Measurements from ENCODE around the gene C2orf92. TPM values are rescaled to one million over a fixed set of nuclear protein-coding genes. Genes with fewer than 3 reads are reported as not detected.

The C2orf92 gene
- total and polyA plus RNA-seq, 5 donors: 3.8 to 8.3 (median 5.1) TPM

GRCh38 chr2:97715951-97716694 is 46.6 kb downstream of the C2orf92 start:
- 87% methylated on average over 9 of the region's 9 CpGs for WGBS
- no peaks in the 10 kb centered on the region for H3K27me3 ChIP-seq (ENCODE audit: control insufficient read depth, insufficient read depth)
- intact Hi-C loops (cut with DNase I): no loop called here
- ATAC-seq: no peak
- H3K4me1 ChIP-seq (ENCODE audit: control insufficient read depth, insufficient read depth, low read length): no peaks in the 10 kb centered on the region
- no peak overlapping the region for H3K4me3 ChIP-seq (ENCODE audit: low read length)
- DNase-seq: peak in 1 of 3 donors; percentile 17
- H3K9me3 ChIP-seq (ENCODE audit: control insufficient read depth, low read length): no peaks in the 10 kb centered on the region
- no peak overlapping the region for H3K27ac ChIP-seq (ENCODE audit: low read length)

- Histone ChIP-seq H3K27ac (ENCODE audit: low read length) (no peak overlapping the region), H3K9me3 (ENCODE audit: control insufficient read depth, low read length) (no peaks in the 10 kb centered on the region), H3K27me3 (ENCODE audit: control insufficient read depth, insufficient read depth) (no peaks in the 10 kb centered on the region), H3K4me1 (ENCODE audit: control insufficient read depth, insufficient read depth, low read length) (no peaks in the 10 kb centered on the region), H3K4me3 (ENCODE audit: low read length) (no peak overlapping the region)
- 87% methylated on average over 21 of the region's 21 CpGs for WGBS
- DNase-seq (no peak), ATAC-seq (no peak)
- intact Hi-C loops (cut with DNase I): no loop called here
Measured at GRCh38 chr2:97716695-97717612, 47.4 kb downstream of the C2orf92 start.

DNA sequence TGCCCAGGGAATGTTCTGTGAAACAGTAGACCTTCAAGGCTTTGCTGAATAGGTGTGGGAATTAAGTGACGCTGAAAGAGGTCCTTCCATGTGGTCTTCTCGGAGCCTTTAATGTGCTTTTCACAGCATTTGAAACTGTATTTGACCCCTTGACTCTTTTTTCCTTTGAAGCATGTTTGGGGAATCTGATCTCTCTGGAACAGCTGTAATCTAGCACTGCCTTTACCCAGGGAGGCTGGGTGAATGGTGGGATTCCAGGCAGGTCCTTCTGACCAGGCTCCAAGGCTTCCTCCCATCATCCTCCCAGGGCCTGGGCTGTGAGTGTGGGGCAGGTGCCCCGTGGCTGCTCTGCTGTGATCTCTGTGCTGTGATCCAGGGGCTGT is 48.1 kb downstream of the C2orf92 start:
- H3K4me1 ChIP-seq (ENCODE audit: control insufficient read depth, insufficient read depth, low read length): no peaks in the 10 kb centered on the region
- H3K27me3 ChIP-seq (ENCODE audit: control insufficient read depth, insufficient read depth): no peaks in the 10 kb centered on the region
- 80% methylated on average over 3 of the region's 3 CpGs for WGBS
- intact Hi-C loops (cut with DNase I): no loop called here
- H3K4me3 ChIP-seq (ENCODE audit: low read length): no peak overlapping the region
- DNase-seq (no peak), ATAC-seq (no peak)
- H3K27ac ChIP-seq (ENCODE audit: low read length): no peak overlapping the region
- no peaks in the 10 kb centered on the region for H3K9me3 ChIP-seq (ENCODE audit: control insufficient read depth, low read length)

- no peak overlapping the region for H3K4me3 ChIP-seq (ENCODE audit: low read length)
- H3K9me3 ChIP-seq (ENCODE audit: control insufficient read depth, low read length): no peaks in the 10 kb centered on the region
- no peak overlapping the region for H3K27ac ChIP-seq (ENCODE audit: low read length)
- ATAC-seq (no peak), DNase-seq (no peak)
- H3K27me3 ChIP-seq (ENCODE audit: control insufficient read depth, insufficient read depth): no peaks in the 10 kb centered on the region
- intact Hi-C loops (cut with DNase I): no loop called here
- WGBS: 77% methylated on average over 21 of the region's 21 CpGs
- H3K4me1 ChIP-seq (ENCODE audit: control insufficient read depth, insufficient read depth, low read length): no peaks in the 10 kb centered on the region
Measured at GRCh38 chr2:97718051-97718882, 48.8 kb downstream of the C2orf92 start.

GRCh38 chr2:97718942-97719341 is 49.4 kb downstream of the C2orf92 start:
- no peak overlapping the region for H3K4me3 ChIP-seq (ENCODE audit: low read length)
- DNase-seq (no peak), ATAC-seq (no peak)
- no peak overlapping the region for H3K27ac ChIP-seq (ENCODE audit: low read length)
- intact Hi-C loops (cut with DNase I): no loop called here
- no peaks in the 10 kb centered on the region for H3K9me3 ChIP-seq (ENCODE audit: control insufficient read depth, low read length)
- no peaks in the 10 kb centered on the region for H3K27me3 ChIP-seq (ENCODE audit: control insufficient read depth, insufficient read depth)
- H3K4me1 ChIP-seq (ENCODE audit: control insufficient read depth, insufficient read depth, low read length): no peaks in the 10 kb centered on the region
- WGBS: 72% methylated on average over 3 of the region's 3 CpGs

DNA sequence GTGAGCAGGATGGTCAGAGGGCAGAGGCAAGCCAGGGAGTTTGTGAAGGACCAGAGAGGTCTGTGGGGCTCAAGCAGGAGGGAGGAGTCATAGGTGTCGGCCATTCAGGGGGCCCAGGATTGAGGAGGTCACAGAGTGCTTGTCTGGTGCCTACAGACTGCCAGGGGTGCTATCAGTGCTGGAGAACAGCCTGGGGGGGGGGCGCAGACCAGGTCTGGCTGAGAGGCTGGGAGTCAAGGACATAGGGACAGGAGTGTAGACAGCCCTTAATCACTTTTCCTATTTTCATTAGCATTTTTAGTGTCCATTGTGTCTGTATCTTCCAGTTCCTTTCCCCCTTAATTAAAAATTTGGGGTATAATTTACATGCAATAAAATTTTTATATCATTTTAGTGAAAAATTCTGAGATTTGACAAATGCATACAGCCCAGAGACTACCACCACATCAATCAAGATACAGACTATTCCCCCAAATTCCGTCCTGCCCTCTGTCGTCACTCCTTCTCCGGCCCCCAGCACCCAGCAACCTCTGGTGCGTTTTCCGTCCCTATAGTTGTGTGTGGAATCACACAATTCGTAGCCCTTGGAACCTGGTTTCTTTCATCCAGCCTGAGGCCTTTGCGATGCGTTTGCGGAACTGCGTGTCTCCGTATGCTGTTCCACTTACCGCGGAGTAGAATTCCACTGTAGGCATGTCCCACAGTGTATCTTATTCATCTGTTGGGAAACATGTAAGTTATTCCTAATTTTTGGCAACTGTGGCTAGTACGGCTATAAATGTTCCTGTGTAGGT is 50.0 kb downstream of the C2orf92 start:
- ATAC-seq: no peak
- 94% methylated on average over 16 of the region's 16 CpGs for WGBS
- Histone ChIP-seq H3K9me3 (ENCODE audit: control insufficient read depth, low read length) (no peaks in the 10 kb centered on the region), H3K27me3 (ENCODE audit: control insufficient read depth, insufficient read depth) (no peaks in the 10 kb centered on the region), H3K27ac (ENCODE audit: low read length) (no peak overlapping the region), H3K4me3 (ENCODE audit: low read length) (no peak overlapping the region), H3K4me1 (ENCODE audit: control insufficient read depth, insufficient read depth, low read length) (no peaks in the 10 kb centered on the region)
- DNase-seq: no peak
- intact Hi-C loops (cut with DNase I): no loop called here

- ATAC-seq: no peak
- intact Hi-C loops (cut with DNase I): no loop called here
- H3K27me3 ChIP-seq (ENCODE audit: control insufficient read depth, insufficient read depth): no peaks in the 10 kb centered on the region
- H3K4me3 ChIP-seq (ENCODE audit: low read length): no peak overlapping the region
- H3K4me1 ChIP-seq (ENCODE audit: control insufficient read depth, insufficient read depth, low read length): no peaks in the 10 kb centered on the region
- 86% methylated on average over 2 of the region's 2 CpGs for WGBS
- DNase-seq: no peak
- H3K9me3 ChIP-seq (ENCODE audit: control insufficient read depth, low read length): no peaks in the 10 kb centered on the region
- H3K27ac ChIP-seq (ENCODE audit: low read length): no peak overlapping the region
Measured at GRCh38 chr2:97720746-97721145, 51.2 kb downstream of the C2orf92 start.

- no peaks in the 10 kb centered on the region for H3K9me3 ChIP-seq (ENCODE audit: control insufficient read depth, low read length)
- 85% methylated on average over 6 of the region's 6 CpGs for WGBS
- H3K4me3 ChIP-seq (ENCODE audit: low read length): no peak overlapping the region
- no peak for DNase-seq
- no peaks in the 10 kb centered on the region for H3K4me1 ChIP-seq (ENCODE audit: control insufficient read depth, insufficient read depth, low read length)
- H3K27me3 ChIP-seq (ENCODE audit: control insufficient read depth, insufficient read depth): no peaks in the 10 kb centered on the region
- intact Hi-C loops (cut with DNase I): no loop called here
- no peak overlapping the region for H3K27ac ChIP-seq (ENCODE audit: low read length)
- ATAC-seq: no peak
Measured at GRCh38 chr2:97722227-97722626, 52.7 kb downstream of the C2orf92 start.

- Histone ChIP-seq H3K4me3 (ENCODE audit: low read length) (no peak overlapping the region), H3K4me1 (ENCODE audit: control insufficient read depth, insufficient read depth, low read length) (no peaks in the 10 kb centered on the region), H3K27ac (ENCODE audit: low read length) (no peak overlapping the region), H3K9me3 (ENCODE audit: control insufficient read depth, low read length) (no peaks in the 10 kb centered on the region), H3K27me3 (ENCODE audit: control insufficient read depth, insufficient read depth) (no peaks in the 10 kb centered on the region)
- intact Hi-C loops (cut with DNase I): no loop called here
- DNase-seq: no peak
- no peak for ATAC-seq
- WGBS: 84% methylated on average over 37 of the region's 37 CpGs
Measured at GRCh38 chr2:97723156-97724072, 53.9 kb downstream of the C2orf92 start.

GRCh38 chr2:97724073-97724410 is 54.5 kb downstream of the C2orf92 start:
- H3K4me3 ChIP-seq (ENCODE audit: low read length): no peak overlapping the region
- H3K27ac ChIP-seq (ENCODE audit: low read length): no peak overlapping the region
- 62% methylated on average over 41 of the region's 41 CpGs for WGBS
- H3K27me3 ChIP-seq (ENCODE audit: control insufficient read depth, insufficient read depth): no peaks in the 10 kb centered on the region
- ATAC-seq (no peak), DNase-seq (no peak)
- H3K4me1 ChIP-seq (ENCODE audit: control insufficient read depth, insufficient read depth, low read length): no peaks in the 10 kb centered on the region
- no peaks in the 10 kb centered on the region for H3K9me3 ChIP-seq (ENCODE audit: control insufficient read depth, low read length)
- intact Hi-C loops (cut with DNase I): no loop called here
